GM12878 (cell line): Measurements from ENCODE around the gene USP34.

ENCODE experiments used
- ATF3 ChIP-seq: IDR thresholded peaks from 2 replicates; pipeline ENCODE4 v1.6.1; 2011; ENCODE audit warnings: low read depth, mild to moderate bottlenecking, low read length, moderate library complexity, borderline replicate concordance; ENCODE audit errors: extremely low read depth
- BCL11A ChIP-seq: IDR thresholded peaks from 2 replicates; pipeline ENCODE4 v1.6.1; 2011; ENCODE audit warnings: low read depth, low read length
- CREM ChIP-seq: IDR thresholded peaks from 2 replicates; pipeline ENCODE4 v1.6.1; 2014; ENCODE audit warnings: antibody characterized with exemption, low read depth
- CTCF ChIP-seq, 3 experiments: IDR thresholded peaks in 2 of 3; conservative IDR thresholded peaks in 1 of 3; 2 replicates each; pipeline ENCODE4 v1.5.1; 2011; ENCODE audit warnings: low read depth in 3 of 3, low read length in 3 of 3, mild to moderate bottlenecking in 3 of 3, control low read depth in 2 of 3, moderate library complexity in 2 of 3, inconsistent platforms in 1 of 3, mixed read lengths in 1 of 3; ENCODE audit not compliant: control insufficient read depth in 2 of 3, insufficient read depth in 1 of 3; ENCODE audit errors: extremely low read depth in 1 of 3
- EZH2 ChIP-seq: IDR thresholded peaks from 2 replicates; pipeline ENCODE4 v1.6.1; 2012; ENCODE audit warnings: low read depth, mild to moderate bottlenecking, control low read depth, inconsistent platforms, low read length, borderline replicate concordance; ENCODE audit not compliant: control insufficient read depth
- GATAD2B ChIP-seq: fragments of 450-650 bp; conservative IDR thresholded peaks from 2 replicates; pipeline ENCODE4 v1.6.1; 2017; ENCODE audit warnings: low read depth, mild to moderate bottlenecking, moderate library complexity
- IRF4 ChIP-seq: IDR thresholded peaks from 2 replicates; pipeline ENCODE4 v1.6.1; 2011; ENCODE audit warnings: low read depth, low read length
- RCOR1 ChIP-seq: conservative IDR thresholded peaks from 2 replicates; pipeline ENCODE4 v1.6.1; 2012; ENCODE audit warnings: low read depth, low read length, improper control_type of control experiment
- SIN3A ChIP-seq: IDR thresholded peaks from 2 replicates; pipeline ENCODE4 v1.6.1; 2012; ENCODE audit warnings: low read depth, low read length, improper control_type of control experiment
- SMARCA5 ChIP-seq: fragments of 450-650 bp; IDR thresholded peaks from 2 replicates; pipeline ENCODE4 v1.6.1; 2017; ENCODE audit warnings: mild to moderate bottlenecking
- TAF1 ChIP-seq: IDR thresholded peaks from 2 replicates; pipeline ENCODE4 v1.6.1; 2011; ENCODE audit warnings: mild to moderate bottlenecking, low read depth, low read length, borderline replicate concordance
- TF ChIP-seq, protein P1 (sequence below): IDR thresholded peaks from 2 replicates; pipeline ENCODE4 v1.6.1; 2012; ENCODE audit warnings: low read length, inconsistent platforms
- TF ChIP-seq, protein P2 (sequence below): fragments of 450-650 bp; IDR thresholded peaks from 2 replicates; pipeline ENCODE4 v1.6.1; 2017; ENCODE audit warnings: antibody characterized with exemption, mild to moderate bottlenecking, moderate library complexity

GRCh38 chr2:61433606-61434005 is 37.3 kb downstream of the USP34 start:
- no peak for TF ChIP-seq BCL11A
- TF ChIP-seq CTCF (IDR thresholded peaks at IDR 0.05 in 2 of 3, conservative IDR thresholded peaks at IDR 0.05 in 1 of 3; ENCODE audit: control insufficient read depth in 2 of 3, extremely low read depth in 1 of 3, insufficient read depth in 1 of 3, low read depth in 3 of 3, low read length in 3 of 3): no peak
- TF ChIP-seq, protein P1, sequence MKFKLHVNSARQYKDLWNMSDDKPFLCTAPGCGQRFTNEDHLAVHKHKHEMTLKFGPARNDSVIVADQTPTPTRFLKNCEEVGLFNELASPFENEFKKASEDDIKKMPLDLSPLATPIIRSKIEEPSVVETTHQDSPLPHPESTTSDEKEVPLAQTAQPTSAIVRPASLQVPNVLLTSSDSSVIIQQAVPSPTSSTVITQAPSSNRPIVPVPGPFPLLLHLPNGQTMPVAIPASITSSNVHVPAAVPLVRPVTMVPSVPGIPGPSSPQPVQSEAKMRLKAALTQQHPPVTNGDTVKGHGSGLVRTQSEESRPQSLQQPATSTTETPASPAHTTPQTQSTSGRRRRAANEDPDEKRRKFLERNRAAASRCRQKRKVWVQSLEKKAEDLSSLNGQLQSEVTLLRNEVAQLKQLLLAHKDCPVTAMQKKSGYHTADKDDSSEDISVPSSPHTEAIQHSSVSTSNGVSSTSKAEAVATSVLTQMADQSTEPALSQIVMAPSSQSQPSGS: no peak
- no peak for TF ChIP-seq CREM
- no peak for TF ChIP-seq GATAD2B
- TF ChIP-seq, protein P2, sequence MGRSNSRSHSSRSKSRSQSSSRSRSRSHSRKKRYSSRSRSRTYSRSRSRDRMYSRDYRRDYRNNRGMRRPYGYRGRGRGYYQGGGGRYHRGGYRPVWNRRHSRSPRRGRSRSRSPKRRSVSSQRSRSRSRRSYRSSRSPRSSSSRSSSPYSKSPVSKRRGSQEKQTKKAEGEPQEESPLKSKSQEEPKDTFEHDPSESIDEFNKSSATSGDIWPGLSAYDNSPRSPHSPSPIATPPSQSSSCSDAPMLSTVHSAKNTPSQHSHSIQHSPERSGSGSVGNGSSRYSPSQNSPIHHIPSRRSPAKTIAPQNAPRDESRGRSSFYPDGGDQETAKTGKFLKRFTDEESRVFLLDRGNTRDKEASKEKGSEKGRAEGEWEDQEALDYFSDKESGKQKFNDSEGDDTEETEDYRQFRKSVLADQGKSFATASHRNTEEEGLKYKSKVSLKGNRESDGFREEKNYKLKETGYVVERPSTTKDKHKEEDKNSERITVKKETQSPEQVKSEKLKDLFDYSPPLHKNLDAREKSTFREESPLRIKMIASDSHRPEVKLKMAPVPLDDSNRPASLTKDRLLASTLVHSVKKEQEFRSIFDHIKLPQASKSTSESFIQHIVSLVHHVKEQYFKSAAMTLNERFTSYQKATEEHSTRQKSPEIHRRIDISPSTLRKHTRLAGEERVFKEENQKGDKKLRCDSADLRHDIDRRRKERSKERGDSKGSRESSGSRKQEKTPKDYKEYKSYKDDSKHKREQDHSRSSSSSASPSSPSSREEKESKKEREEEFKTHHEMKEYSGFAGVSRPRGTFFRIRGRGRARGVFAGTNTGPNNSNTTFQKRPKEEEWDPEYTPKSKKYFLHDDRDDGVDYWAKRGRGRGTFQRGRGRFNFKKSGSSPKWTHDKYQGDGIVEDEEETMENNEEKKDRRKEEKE: no peak
- TF ChIP-seq IRF4: no peak
- TF ChIP-seq SIN3A: no peak
- no peak for TF ChIP-seq RCOR1
- TF ChIP-seq SMARCA5: no peak
- TF ChIP-seq EZH2: no peak
- TF ChIP-seq ATF3: no peak
- TF ChIP-seq TAF1: no peak
